ENCODE measurements around the gene ASPG. TPM values are rescaled to one million over a fixed set of nuclear protein-coding genes. Genes with fewer than 3 reads are reported as not detected.

ASPG gene
- total RNA-seq, 1 experiment from 2014 or later: not detected

GRCh38 chr14:104101086-104101621 lies 15.7 kb downstream of the ASPG start:
- ATAC-seq (no peak), DNase-seq (ENCODE audit: low read depth, low spot score) (no peak)
- no TSS peak for BruUV-seq (replicated peaks)
- CTCF ChIA-PET: no interaction called here
- Histone ChIP-seq H3K27ac (ENCODE audit: low read length) (no peak overlapping the region), H3K4me3 (ENCODE audit: low read depth in 2 of 2, low read length in 2 of 2) (no peak overlapping the region), H3K36me3 (ENCODE audit: control insufficient read depth, insufficient read depth, low read length) (no peaks in the 10 kb centered on the region), H3K4me1 (ENCODE audit: control insufficient read depth, insufficient read depth, low read length) (no peaks in the 10 kb centered on the region), H3K9me3 (ENCODE audit: control insufficient read depth, insufficient read depth, low read depth, low read length) (no peaks in the 10 kb centered on the region), H3K27me3 (ENCODE audit: control insufficient read depth, insufficient read depth, low read length) (no peaks in the 10 kb centered on the region)
- TF ChIP-seq CTCF (IDR thresholded peaks at IDR 0.05) (no peak), POLR2AphosphoS5 (IDR thresholded peaks at IDR 0.05; ENCODE audit: low read depth, low read length) (no peak), SIN3A (IDR thresholded peaks at IDR 0.05; ENCODE audit: borderline replicate concordance, insufficient read depth, low read depth, low read length) (no peak), TCF7L2 (IDR thresholded peaks at IDR 0.05; ENCODE audit: low read depth, low read length) (no peak), REST (IDR thresholded peaks at IDR 0.05; ENCODE audit: insufficient read depth in 1 of 2, low read depth in 2 of 2, low read length in 1 of 2) (no peak)
- POLR2A ChIA-PET: no interaction called here
- in situ Hi-C loops (cut with HindIII; ENCODE audit: low pct_unique_long_range_greater_than_20kb, low sequenced_read_pairs) (no loop called here), intact Hi-C loops (cut with micrococcal nuclease; ENCODE audit: unreplicated experiment) (no loop called here)

- TF ChIP-seq POLR2AphosphoS5 (IDR thresholded peaks at IDR 0.05; ENCODE audit: low read depth, low read length) (no peak), SIN3A (IDR thresholded peaks at IDR 0.05; ENCODE audit: borderline replicate concordance, insufficient read depth, low read depth, low read length) (no peak), CTCF (IDR thresholded peaks at IDR 0.05) (no peak), REST (IDR thresholded peaks at IDR 0.05; ENCODE audit: insufficient read depth in 1 of 2, low read depth in 2 of 2, low read length in 1 of 2) (no peak), TCF7L2 (IDR thresholded peaks at IDR 0.05; ENCODE audit: low read depth, low read length) (no peak)
- no peaks in the 10 kb centered on the region for H3K9me3 ChIP-seq (ENCODE audit: control insufficient read depth, insufficient read depth, low read depth, low read length)
- H3K4me3 ChIP-seq (ENCODE audit: low read depth in 2 of 2, low read length in 2 of 2): no peak overlapping the region
- no peaks in the 10 kb centered on the region for H3K36me3 ChIP-seq (ENCODE audit: control insufficient read depth, insufficient read depth, low read length)
- H3K27me3 ChIP-seq (ENCODE audit: control insufficient read depth, insufficient read depth, low read length): no peaks in the 10 kb centered on the region
- H3K27ac ChIP-seq (ENCODE audit: low read length): no peak overlapping the region
- CTCF ChIA-PET: no interaction called here
- no TSS peak for BruUV-seq (replicated peaks)
- DNase-seq (ENCODE audit: low read depth, low spot score) (no peak), ATAC-seq (no peak)
- POLR2A ChIA-PET: no interaction called here
- intact Hi-C loops (cut with micrococcal nuclease; ENCODE audit: unreplicated experiment) (no loop called here), in situ Hi-C loops (cut with HindIII; ENCODE audit: low pct_unique_long_range_greater_than_20kb, low sequenced_read_pairs) (no loop called here)
- H3K4me1 ChIP-seq (ENCODE audit: control insufficient read depth, insufficient read depth, low read length): no peaks in the 10 kb centered on the region
Observed at GRCh38 chr14:104101651-104102281, 16.3 kb downstream of the ASPG start.

Measured in Panc1 (cell line).